HG03095 (cell line): ENCODE measurements around the gene GMDS.
"Not testable (repeated sequence)": the region's sequence is repeated elsewhere in the genome, so short reads cannot be mapped to it uniquely, and the experiment has no call there.

Experiments
- ATAC-seq: cut with Tn5 transposase; IDR thresholded peaks from one replicate; pipeline ENCODE4 v1.9.1; 2021; ENCODE audit warnings: moderate library complexity; ENCODE audit not compliant: unreplicated experiment

The GMDS gene

GRCh38 chr6:1761477-1761877 lies 483.9 kb downstream of the GMDS start:
- no peak for ATAC-seq

DNA sequence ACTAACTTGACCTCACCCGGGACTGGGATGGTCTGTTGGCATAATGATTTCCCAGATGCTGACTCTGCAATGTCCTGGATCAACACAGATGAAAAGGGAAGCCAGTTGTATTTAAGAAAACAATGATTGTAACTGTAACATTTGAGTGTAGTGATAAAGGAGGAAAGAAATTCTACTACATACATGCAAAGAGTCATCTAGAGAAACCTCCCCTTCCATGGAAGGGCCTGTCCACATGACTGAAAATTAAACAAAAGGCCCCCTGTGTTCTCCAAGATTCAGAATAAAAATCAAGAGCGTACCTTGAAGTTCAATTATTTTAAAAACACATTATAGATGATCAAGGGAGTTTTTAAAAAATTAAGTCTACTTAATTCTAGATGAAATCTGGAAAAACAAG lies 484.5 kb downstream of the GMDS start:
- ATAC-seq = no peak

- no peak for ATAC-seq
Measured at GRCh38 chr6:1759870-1760269, 485.5 kb downstream of the GMDS start.

GRCh38 chr6:1758076-1758679 lies 487.2 kb downstream of the GMDS start:
- no peak for ATAC-seq

DNA sequence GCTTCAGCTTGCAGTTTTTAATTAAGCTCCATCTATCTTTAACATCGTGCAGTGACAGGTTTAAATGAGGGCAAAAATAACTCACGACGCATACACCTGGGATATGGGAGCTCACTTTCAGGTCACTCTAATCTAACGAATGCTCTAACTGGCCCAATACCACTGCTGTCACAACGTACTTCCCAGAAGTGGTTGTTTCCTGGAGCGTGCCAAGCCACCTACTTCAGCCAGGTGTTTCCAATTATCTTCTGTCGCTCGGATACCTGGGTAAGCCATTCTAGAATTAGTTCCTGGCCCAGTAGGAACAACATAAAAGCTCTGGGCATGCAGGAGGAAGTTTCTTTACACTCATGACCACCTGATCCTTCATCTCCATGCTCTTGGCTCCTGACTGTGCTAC lies 488.3 kb downstream of the GMDS start:
- no peak for ATAC-seq

- ATAC-seq = no peak
Measured at GRCh38 chr6:1756472-1757129, 488.8 kb downstream of the GMDS start.

GRCh38 chr6:1751063-1751462 lies 494.3 kb downstream of the GMDS start:
- ATAC-seq = not testable (repeated sequence)

DNA sequence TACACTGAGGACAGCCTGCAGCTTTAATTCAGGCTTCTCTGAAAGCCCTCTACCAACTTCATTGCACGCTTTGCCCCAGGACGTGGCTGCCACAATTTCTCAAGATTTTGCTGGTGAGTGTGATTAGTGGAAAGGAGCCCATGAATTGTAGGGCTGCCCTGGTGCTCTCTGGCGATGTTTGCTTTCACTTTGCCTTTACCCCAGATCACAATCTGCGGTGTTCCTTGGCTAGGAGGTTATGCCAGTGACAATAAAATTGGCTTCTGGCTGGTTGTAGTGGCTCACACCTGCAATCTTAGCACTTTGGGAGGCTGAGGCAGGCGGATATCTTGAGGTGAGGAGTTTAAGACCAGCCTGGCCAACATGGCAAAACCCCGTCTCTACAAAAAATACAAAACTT lies 496.4 kb downstream of the GMDS start:
- no peak for ATAC-seq

DNA sequence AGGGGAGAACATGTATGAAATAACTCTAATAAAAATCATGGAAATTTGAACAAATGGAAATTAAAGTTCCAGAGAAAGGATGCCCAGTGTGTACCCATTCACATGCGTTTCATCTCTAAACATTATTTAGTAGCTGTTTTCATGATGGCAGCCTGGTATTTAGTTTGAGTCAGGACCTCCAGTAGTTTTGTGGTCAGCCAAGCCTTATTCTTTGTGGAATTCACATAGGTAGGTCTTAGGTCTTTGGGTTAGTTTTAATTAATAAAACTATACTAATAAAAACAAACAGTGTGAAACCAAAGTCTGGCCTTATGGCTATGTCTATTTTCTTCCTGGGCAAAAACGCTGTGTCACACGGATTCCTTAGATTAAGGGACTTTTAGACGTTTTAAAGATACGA lies 497.9 kb downstream of the GMDS start:
- no peak for ATAC-seq

DNA sequence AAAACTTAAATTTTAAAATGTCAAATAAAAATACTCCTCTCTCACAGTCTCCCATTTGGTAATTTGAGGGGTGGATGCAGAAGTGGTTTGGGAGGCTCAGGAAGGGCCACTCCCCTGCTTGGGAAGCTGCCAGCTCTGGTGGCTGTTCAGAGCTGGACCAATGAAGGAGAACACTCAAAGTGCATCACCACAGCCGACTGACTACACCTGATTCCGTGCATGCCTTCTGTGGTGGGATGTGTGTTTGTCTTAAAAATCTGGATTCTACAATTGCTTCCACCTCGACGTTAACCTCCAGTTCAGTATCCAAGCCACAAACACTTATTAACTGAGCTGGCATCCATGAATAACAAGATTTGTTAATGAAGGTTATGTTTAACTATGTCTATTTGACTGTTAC lies 498.4 kb downstream of the GMDS start:
- ATAC-seq = no peak

DNA sequence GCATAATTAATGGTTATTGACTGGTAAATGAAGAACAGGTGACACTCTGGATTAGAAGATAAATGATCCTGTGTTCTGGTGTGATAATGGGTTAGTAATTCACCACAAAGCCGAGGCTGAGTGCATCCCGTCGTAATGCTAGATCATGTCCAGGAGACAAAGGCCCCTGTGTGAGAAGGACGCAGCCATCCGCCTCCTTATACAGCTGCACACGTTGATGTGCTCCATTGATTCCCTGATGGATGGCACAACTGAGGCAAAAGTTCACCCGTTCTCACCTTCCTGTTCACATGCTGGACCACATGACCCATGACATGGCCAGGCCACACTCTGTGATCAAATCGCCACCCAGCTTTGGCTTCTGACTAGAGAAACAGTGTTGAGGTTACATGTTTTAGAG lies 499.6 kb downstream of the GMDS start:
- ATAC-seq = no peak

- ATAC-seq = no peak
Measured at GRCh38 chr6:1744543-1744942, 500.9 kb downstream of the GMDS start.

GRCh38 chr6:1739680-1740079 lies 505.7 kb downstream of the GMDS start:
- peak; percentile 92 for ATAC-seq

DNA sequence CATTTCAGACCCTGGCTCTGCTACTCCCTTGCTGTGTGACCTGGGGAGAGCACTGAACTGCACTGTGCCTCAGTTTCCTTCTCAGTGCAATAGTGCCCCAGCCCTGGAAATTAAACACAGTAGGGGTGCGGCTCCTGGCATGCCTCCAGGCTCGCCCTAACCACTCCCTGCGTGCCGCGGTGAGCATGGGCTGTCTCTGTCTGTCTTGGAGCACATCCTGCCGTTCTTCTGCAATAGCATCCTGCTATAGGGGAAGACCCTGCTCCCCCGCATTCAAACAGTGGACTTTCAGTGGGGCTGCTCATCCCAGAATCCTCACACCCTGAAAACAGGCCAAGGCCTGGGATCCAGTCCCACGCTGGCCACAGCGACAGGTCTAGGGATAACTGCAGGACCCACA lies 506.2 kb downstream of the GMDS start:
- ATAC-seq = peak; percentile 25

- ATAC-seq = no peak
Measured at GRCh38 chr6:1738558-1739081, 506.8 kb downstream of the GMDS start.

DNA sequence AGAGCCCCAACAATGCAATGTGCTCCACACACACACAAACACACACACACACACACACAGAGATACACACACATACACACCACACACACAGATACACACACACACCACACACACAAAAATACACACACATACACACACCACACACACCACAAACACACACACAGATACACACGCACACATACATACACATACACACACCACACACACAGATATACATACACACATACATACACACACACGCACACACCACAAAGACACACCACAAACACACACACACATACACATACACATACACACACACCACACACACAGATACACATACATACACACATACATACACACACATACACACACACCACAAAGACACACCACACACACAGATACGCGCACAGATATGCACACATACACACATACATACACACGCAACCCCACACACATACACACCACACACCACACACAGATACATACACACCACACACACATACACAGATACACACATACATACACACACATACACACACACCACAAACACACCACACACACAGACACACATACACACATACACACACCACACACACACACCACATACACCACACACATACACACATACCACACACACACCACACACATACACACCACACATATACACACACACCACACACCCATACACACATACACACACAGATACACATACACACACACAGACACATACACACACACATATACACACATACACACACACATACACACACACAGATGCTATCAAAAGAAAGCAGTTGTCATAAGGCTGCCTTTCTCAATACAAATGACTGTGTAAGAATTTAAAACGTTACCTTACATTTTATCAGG lies 507.7 kb downstream of the GMDS start:
- ATAC-seq = no peak

DNA sequence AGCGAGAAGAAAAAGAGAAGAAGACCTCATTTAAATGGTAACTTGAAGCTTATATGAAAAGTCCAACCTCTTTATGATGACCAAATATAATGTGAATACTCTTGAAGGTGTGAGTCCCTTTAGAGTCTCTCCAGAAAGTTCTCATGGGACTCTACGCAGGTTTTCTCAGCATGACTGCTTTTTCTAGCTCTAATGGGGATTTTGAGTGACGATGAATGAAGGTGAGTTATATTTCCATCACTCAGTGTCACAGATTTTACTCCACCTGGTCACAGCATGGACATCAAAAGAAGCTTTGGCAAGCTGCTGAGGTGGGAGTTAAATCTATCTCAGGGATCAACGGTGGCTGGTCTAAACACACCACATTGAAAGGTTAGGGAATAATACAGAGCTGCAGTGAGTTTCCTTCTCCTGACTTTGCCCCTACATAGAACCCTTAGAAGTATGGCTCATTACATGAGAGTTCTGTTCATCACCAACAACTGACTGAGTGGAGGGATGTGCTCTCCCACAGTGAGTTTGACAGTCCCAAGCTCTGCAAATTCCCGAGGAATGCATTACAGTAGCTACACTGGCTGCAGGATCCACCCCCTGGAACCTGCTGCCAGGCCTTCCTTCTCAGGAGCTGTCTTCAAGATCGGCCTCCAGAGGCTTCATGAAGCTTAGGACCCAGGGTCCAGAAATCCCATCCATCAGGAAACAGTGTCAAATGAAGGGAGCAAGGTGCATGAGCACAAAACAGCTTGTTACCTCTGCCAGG lies 508.9 kb downstream of the GMDS start:
- no peak for ATAC-seq

- ATAC-seq = no peak
Measured at GRCh38 chr6:1735239-1735803, 510.1 kb downstream of the GMDS start.

GRCh38 chr6:1730882-1731281 lies 514.5 kb downstream of the GMDS start:
- ATAC-seq = no peak

- no peak for ATAC-seq
Measured at GRCh38 chr6:1729750-1730140, 515.7 kb downstream of the GMDS start.
